ENCODE measurements around the gene GPANK1. TPM values are rescaled to one million over a fixed set of nuclear protein-coding genes. Genes with fewer than 3 reads are reported as not detected.
A peak's percentile ranks its signal among the peaks of the same experiment; 100 is the strongest.

Gene GPANK1
- total and polyA plus RNA-seq, 2 of the 13 experiments (the other 11 are each of a cell fraction or from before 2014, with no cell fraction given), result 15.4 to 22.8 TPM

GRCh38 chr6:31660381-31661261, 4.2 kb downstream of the GPANK1 start, which contains the start of gene C6orf47 (continued):
- TF ChIP-seq PRDM4 (CRISPR knock-in tag; IDR thresholded peaks at IDR 0.05; ENCODE audit: borderline replicate concordance) (no peak), RFX3 (CRISPR knock-in tag; IDR thresholded peaks at IDR 0.05) (no peak), GATAD1 (CRISPR knock-in tag; IDR thresholded peaks at IDR 0.05) (0 out of 2 replicates have a peak, but pooled peaks have one; percentile 44), SIN3B (IDR thresholded peaks at IDR 0.05; ENCODE audit: low read length) (no peak), ZNF772 (CRISPR knock-in tag; IDR thresholded peaks at IDR 0.05) (no peak; the same call in 1 of the 2 replicates), SATB2 (CRISPR knock-in tag; IDR thresholded peaks at IDR 0.05) (peak; percentile 87), TRIM22 (IDR thresholded peaks at IDR 0.05) (no peak), ARID2 (CRISPR knock-in tag; IDR thresholded peaks at IDR 0.05; ENCODE audit: borderline replicate concordance) (peak; percentile 80), GZF1 (CRISPR knock-in tag; IDR thresholded peaks at IDR 0.05) (peak; percentile 42; the same call in 1 of the 2 replicates), ZNF607 (CRISPR knock-in tag; IDR thresholded peaks at IDR 0.05; ENCODE audit: borderline replicate concordance) (peak; percentile 82; the same call in 1 of the 2 replicates), NFATC3 (CRISPR knock-in tag; IDR thresholded peaks at IDR 0.05) (no peak), NR0B2 (CRISPR knock-in tag; IDR thresholded peaks at IDR 0.05) (peak; percentile 48; the same call in 1 of the 2 replicates), RERE (CRISPR knock-in tag; IDR thresholded peaks at IDR 0.05; ENCODE audit: low read depth) (no peak), TCF7L2 (IDR thresholded peaks at IDR 0.05; ENCODE audit: low read depth, low read length) (no peak), AGO2 (optimal IDR thresholded peaks at IDR 0.05; ENCODE audit: low read depth, low read length) (peak; percentile 100), SMARCE1 (IDR thresholded peaks at IDR 0.05; ENCODE audit: borderline replicate concordance) (no peak), RXRA (CRISPR knock-in tag; IDR thresholded peaks at IDR 0.05) (peak; percentile 57; the same call in 1 of the 2 replicates)

Measured in HepG2 (cell line).